Hepatocyte (in vitro differentiated cells): ENCODE results near the gene EEF1AKMT2.

Experiments used
- CTCF ChIP-seq: fragments of 200-600 bp; sonication (generic); IDR thresholded peaks from 2 replicates; pipeline ENCODE4 v1.5.1; 2016; ENCODE audit warnings: antibody characterized with exemption, mild to moderate bottlenecking; ENCODE audit not compliant: poor library complexity
- EZH2phosphoT487 ChIP-seq: fragments of 200-600 bp; sonication (generic); IDR thresholded peaks from one replicate; pipeline ENCODE4 v1.6.1; 2018; ENCODE audit warnings: antibody characterized with exemption, mild to moderate bottlenecking, low read depth, moderate library complexity; ENCODE audit not compliant: unreplicated experiment, severe bottlenecking

GRCh38 chr10:124728071-124728829, 63.4 kb downstream of the EEF1AKMT2 start:
- TF ChIP-seq CTCF (no peak), EZH2phosphoT487 (no peak)
